Hindlimb muscle (tissue), 1 donor: ENCODE measurements around the gene SYCP2. TPM values are rescaled to one million over a fixed set of nuclear protein-coding genes. Genes with fewer than 3 reads are reported as not detected.
A peak's percentile ranks its signal among the peaks of the same experiment; 100 is the strongest.

Experiments
- DNase-seq: peaks from one replicate; pipeline ENCODE4 v3.0.0-alpha.2; 2013
- polyA plus RNA-seq: library from polyadenylated mRNA; unstranded; fragments of 120-200 nt; gene quantifications from one replicate; pipeline ENCODE4 v1.2.1, GENCODE V29; 2013; ENCODE audit not compliant: insufficient read length

Gene SYCP2
- polyA plus RNA-seq, 1 donor = 3.9 TPM

- no peak for DNase-seq
These were observed 98.4 kb downstream of the SYCP2 start for GRCh38 chr20:59835057-59835447.

GRCh38 chr20:59832406-59833363, 100.8 kb downstream of the SYCP2 start:
- no peak for DNase-seq

- DNase-seq = peak; percentile 61
These were observed 101.5 kb downstream of the SYCP2 start for GRCh38 chr20:59831916-59832270.

GRCh38 chr20:59831024-59831915, 102.2 kb downstream of the SYCP2 start:
- no peak for DNase-seq

GRCh38 chr20:59830665-59831023, 102.8 kb downstream of the SYCP2 start:
- no peak for DNase-seq

- no peak for DNase-seq
These were observed 103.4 kb downstream of the SYCP2 start for GRCh38 chr20:59829786-59830664.

- no peak for DNase-seq
These were observed 104.2 kb downstream of the SYCP2 start for GRCh38 chr20:59829054-59829785.

GRCh38 chr20:59828125-59829053, 105.0 kb downstream of the SYCP2 start:
- DNase-seq = no peak

GRCh38 chr20:59827138-59828056, 106.0 kb downstream of the SYCP2 start:
- no peak for DNase-seq

GRCh38 chr20:59825944-59826759, 107.3 kb downstream of the SYCP2 start:
- no peak for DNase-seq

- DNase-seq = no peak
These were observed 107.9 kb downstream of the SYCP2 start for GRCh38 chr20:59825563-59825920.

- DNase-seq = no peak
These were observed 108.5 kb downstream of the SYCP2 start for GRCh38 chr20:59824711-59825562.

- DNase-seq = peak; percentile 49
These were observed 109.8 kb downstream of the SYCP2 start for GRCh38 chr20:59823491-59824259.

GRCh38 chr20:59823030-59823423, 110.4 kb downstream of the SYCP2 start:
- no peak for DNase-seq

GRCh38 chr20:59822291-59823029, 111.0 kb downstream of the SYCP2 start:
- no peak for DNase-seq

- no peak for DNase-seq
These were observed 111.6 kb downstream of the SYCP2 start for GRCh38 chr20:59821788-59822187.
